ENCODE measurements around the gene E2F6. TPM values are rescaled to one million over a fixed set of nuclear protein-coding genes. Genes with fewer than 3 reads are reported as not detected.

E2F6 gene
- total RNA-seq, 1 experiment from 2014 or later = 23.9 TPM

- no peak for DNase-seq (ENCODE audit: low spot score)
These were observed 7.2 kb downstream of the E2F6 start for GRCh38 chr2:11458753-11459152.

GRCh38 chr2:11457935-11458334 lies 8.0 kb downstream of the E2F6 start:
- no peak for DNase-seq (ENCODE audit: low spot score)

- no peak for DNase-seq (ENCODE audit: low spot score)
These were observed 9.7 kb downstream of the E2F6 start for GRCh38 chr2:11456251-11456650.

- no peak for DNase-seq (ENCODE audit: low spot score)
These were observed 11.1 kb downstream of the E2F6 start for GRCh38 chr2:11454824-11455223.

- no peak for DNase-seq (ENCODE audit: low spot score)
These were observed 15.2 kb downstream of the E2F6 start for GRCh38 chr2:11450791-11451190.

GRCh38 chr2:11446733-11447248 lies 19.2 kb downstream of the E2F6 start:
- DNase-seq (ENCODE audit: low spot score) = peak; percentile 76

- DNase-seq (ENCODE audit: low spot score) = no peak
These were observed 21.2 kb downstream of the E2F6 start for GRCh38 chr2:11444737-11445136.

- no peak for DNase-seq (ENCODE audit: low spot score)
These were observed 27.3 kb downstream of the E2F6 start for GRCh38 chr2:11438555-11439080.

GRCh38 chr2:11437602-11438001 lies 28.4 kb downstream of the E2F6 start:
- DNase-seq (ENCODE audit: low spot score) = no peak

GRCh38 chr2:11435036-11435435 lies 30.9 kb downstream of the E2F6 start:
- DNase-seq (ENCODE audit: low spot score) = no peak

GRCh38 chr2:11434443-11434842 lies 31.5 kb downstream of the E2F6 start:
- DNase-seq (ENCODE audit: low spot score) = no peak

- no peak for DNase-seq (ENCODE audit: low spot score)
These were observed 32.1 kb downstream of the E2F6 start for GRCh38 chr2:11433822-11434221.

GRCh38 chr2:11430729-11431128 lies 35.2 kb downstream of the E2F6 start:
- DNase-seq (ENCODE audit: low spot score) = no peak

- DNase-seq (ENCODE audit: low spot score) = no peak
These were observed 38.7 kb downstream of the E2F6 start for GRCh38 chr2:11427224-11427623.

- no peak for DNase-seq (ENCODE audit: low spot score)
These were observed 43.0 kb downstream of the E2F6 start for GRCh38 chr2:11422901-11423435.

GRCh38 chr2:11422491-11422865 lies 43.5 kb downstream of the E2F6 start:
- no peak for DNase-seq (ENCODE audit: low spot score)

GRCh38 chr2:11421863-11422490 lies 44.0 kb downstream of the E2F6 start:
- DNase-seq (ENCODE audit: low spot score) = no peak

- no peak for DNase-seq (ENCODE audit: low spot score)
These were observed 45.3 kb downstream of the E2F6 start for GRCh38 chr2:11420671-11421070.

GRCh38 chr2:11420190-11420589 lies 45.8 kb downstream of the E2F6 start:
- no peak for DNase-seq (ENCODE audit: low spot score)

GRCh38 chr2:11419781-11420180 lies 46.2 kb downstream of the E2F6 start:
- DNase-seq (ENCODE audit: low spot score) = no peak

- peak; percentile 45 for DNase-seq (ENCODE audit: low spot score)
These were observed 47.9 kb downstream of the E2F6 start for GRCh38 chr2:11417946-11418585.

GRCh38 chr2:11416931-11417330 lies 49.0 kb downstream of the E2F6 start:
- DNase-seq (ENCODE audit: low spot score) = no peak

GRCh38 chr2:11416186-11416585 lies 49.8 kb downstream of the E2F6 start:
- DNase-seq (ENCODE audit: low spot score) = no peak

Data from HT-29 (cell line).